ENCODE measurements around the gene LARP4B. TPM values are rescaled to one million over a fixed set of nuclear protein-coding genes. Genes with fewer than 3 reads are reported as not detected.

The LARP4B gene
- total RNA-seq, 2 experiments from 2014 or later, result 33.1 to 40.2 TPM

GRCh38 chr10:785089-785860 is 146.2 kb downstream of the LARP4B start:
- H3K36me3 ChIP-seq (ENCODE audit: insufficient read depth, low read length), result no peaks in the 10 kb centered on the region
- no peak overlapping the region for H3K4me3 Mint-ChIP-seq
- no peaks in the 10 kb centered on the region for H3K36me3 Mint-ChIP-seq (ENCODE audit: low read depth)
- no peak for TF ChIP-seq CTCF (IDR thresholded peaks at IDR 0.05)
- DNase-seq (peak in 1 of 14 experiments; percentile 7), ATAC-seq (ENCODE audit: poor library complexity) (no peak)
- H3K27me3 Mint-ChIP-seq, result peaks cover 32% of the 10 kb centered on the region
- CTCF ChIA-PET, result no interaction called here
- no peak overlapping the region for H3K27ac ChIP-seq (ENCODE audit: low read depth in 1 of 2, low read length in 2 of 2)
- H3K27ac Mint-ChIP-seq, result no peak overlapping the region
- intact Hi-C loops (cut with DNase I, micrococcal nuclease), result no loop called here
- H3K9me3 Mint-ChIP-seq, result no peaks in the 10 kb centered on the region
- H3K9me3 ChIP-seq (ENCODE audit: control insufficient read depth in 1 of 2, insufficient read depth in 1 of 2, low read length in 2 of 2), result peaks cover 0 to 23% of the 10 kb centered on the region in 2 experiments
- POLR2A ChIA-PET, result no interaction called here
- peaks cover 6% of the 10 kb centered on the region for H3K4me1 ChIP-seq (ENCODE audit: insufficient read depth, low read length)
- peaks cover 17 to 24% of the 10 kb centered on the region in 2 experiments for H3K27me3 ChIP-seq (ENCODE audit: control insufficient read depth in 1 of 2, insufficient read depth in 2 of 2, low read length in 2 of 2)
- no peaks in the 10 kb centered on the region for H3K4me1 Mint-ChIP-seq (ENCODE audit: low read depth)
- H3K4me3 ChIP-seq (ENCODE audit: low read length), result no peak overlapping the region

- CTCF ChIA-PET, result no interaction called here
- intact Hi-C loops (cut with DNase I, micrococcal nuclease), result no loop called here
- H3K4me1 Mint-ChIP-seq (ENCODE audit: low read depth), result no peaks in the 10 kb centered on the region
Measured at GRCh38 chr10:784403-785088, 147.0 kb downstream of the LARP4B start.

More at GRCh38 chr10:784403-785088, 147.0 kb downstream of the LARP4B start:
- H3K4me3 Mint-ChIP-seq, result no peak overlapping the region
- ATAC-seq (ENCODE audit: poor library complexity), result peak; percentile 26
- peak in 3 of 14 experiments; percentile 10 to 18 (median 11) for DNase-seq
- no peak overlapping the region for H3K27ac ChIP-seq (ENCODE audit: low read depth in 1 of 2, low read length in 2 of 2)
- TF ChIP-seq CTCF (IDR thresholded peaks at IDR 0.05), result no peak
- POLR2A ChIA-PET, result no interaction called here
- peaks cover 0 to 23% of the 10 kb centered on the region in 2 experiments for H3K9me3 ChIP-seq (ENCODE audit: control insufficient read depth in 1 of 2, insufficient read depth in 1 of 2, low read length in 2 of 2)
- H3K4me1 ChIP-seq (ENCODE audit: insufficient read depth, low read length), result peaks cover 6% of the 10 kb centered on the region
- H3K27ac Mint-ChIP-seq, result no peak overlapping the region
- peaks cover 37% of the 10 kb centered on the region for H3K27me3 Mint-ChIP-seq
- H3K27me3 ChIP-seq (ENCODE audit: control insufficient read depth in 1 of 2, insufficient read depth in 2 of 2, low read length in 2 of 2), result peaks cover 17 to 24% of the 10 kb centered on the region in 2 experiments
- H3K36me3 ChIP-seq (ENCODE audit: insufficient read depth, low read length), result no peaks in the 10 kb centered on the region
- no peaks in the 10 kb centered on the region for H3K9me3 Mint-ChIP-seq
- H3K36me3 Mint-ChIP-seq (ENCODE audit: low read depth), result no peaks in the 10 kb centered on the region
- H3K4me3 ChIP-seq (ENCODE audit: low read length), result no peak overlapping the region

Measured in CD4-positive, alpha-beta T cell (primary cell).